HG02798 (cell line): Measurements from ENCODE around the gene ROCK2.
A peak's percentile ranks its signal among the peaks of the same experiment; 100 is the strongest.
"Not testable (repeated sequence)": the region's sequence is repeated elsewhere in the genome, so short reads cannot be mapped to it uniquely, and the experiment has no call there.

Experiments
- ATAC-seq: cut with Tn5 transposase; IDR thresholded peaks from one replicate; pipeline ENCODE4 v1.9.1; 2021; ENCODE audit warnings: mild to moderate bottlenecking; ENCODE audit not compliant: unreplicated experiment, poor library complexity

Gene ROCK2

GRCh38 chr2:11343368-11343649 is 1.1 kb downstream of the ROCK2 start:
- ATAC-seq = peak; percentile 27

DNA sequence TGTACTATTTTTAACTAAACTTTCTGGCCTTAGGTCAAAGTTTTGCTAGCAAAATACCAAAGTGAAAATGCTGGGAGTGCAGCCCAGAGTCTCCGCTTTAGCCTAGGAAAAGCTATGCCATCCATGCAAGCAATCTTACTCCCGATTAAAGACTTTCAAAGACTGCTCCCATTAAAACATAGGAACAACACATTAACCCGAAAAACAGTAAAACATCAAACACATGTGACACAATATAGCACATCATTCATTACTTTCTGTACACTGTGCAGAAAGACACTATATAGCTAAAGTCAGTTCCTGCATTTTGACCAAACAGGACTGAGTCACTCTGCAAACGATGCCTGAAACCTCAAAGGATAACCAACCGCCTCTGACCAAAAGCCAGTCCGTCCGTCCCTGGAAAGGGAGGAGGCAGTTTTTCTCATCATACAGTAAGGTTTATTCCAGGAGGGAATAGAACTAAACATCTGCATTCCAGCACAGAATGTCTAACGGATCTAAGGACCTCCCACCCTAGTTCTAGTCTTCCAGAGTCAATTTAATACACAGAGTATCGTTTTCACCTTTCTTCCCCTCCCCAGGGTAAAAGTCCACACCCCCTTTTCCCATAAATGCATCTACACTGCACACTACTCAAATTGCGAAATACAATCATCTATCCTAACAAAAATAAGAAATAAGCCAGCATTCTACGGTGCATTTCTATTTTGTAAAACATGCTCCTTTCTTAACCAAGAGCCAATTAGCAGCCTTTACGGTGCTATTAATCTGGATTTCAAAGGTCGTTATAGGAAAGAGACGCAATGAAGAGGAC is 1.7 kb downstream of the ROCK2 start:
- ATAC-seq = no peak

DNA sequence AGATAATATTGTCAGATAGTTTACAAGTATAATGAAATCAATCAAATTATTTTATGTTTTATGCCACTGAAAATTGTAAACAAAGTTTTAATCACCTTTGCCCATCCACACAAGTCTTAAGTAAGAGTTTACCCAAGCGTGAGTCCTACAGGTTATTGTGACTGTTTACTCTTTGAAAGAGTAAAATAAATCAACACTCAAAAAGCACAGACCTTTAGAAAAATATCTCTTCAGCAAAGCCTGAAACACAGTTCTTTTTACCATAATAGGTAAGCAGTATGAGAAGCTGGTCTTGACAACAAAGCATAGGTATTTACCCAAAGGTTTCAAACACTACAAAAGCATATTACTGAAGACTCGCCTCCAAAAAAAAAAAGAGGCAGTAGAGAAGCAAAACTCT is 3.7 kb downstream of the ROCK2 start:
- ATAC-seq = no peak

DNA sequence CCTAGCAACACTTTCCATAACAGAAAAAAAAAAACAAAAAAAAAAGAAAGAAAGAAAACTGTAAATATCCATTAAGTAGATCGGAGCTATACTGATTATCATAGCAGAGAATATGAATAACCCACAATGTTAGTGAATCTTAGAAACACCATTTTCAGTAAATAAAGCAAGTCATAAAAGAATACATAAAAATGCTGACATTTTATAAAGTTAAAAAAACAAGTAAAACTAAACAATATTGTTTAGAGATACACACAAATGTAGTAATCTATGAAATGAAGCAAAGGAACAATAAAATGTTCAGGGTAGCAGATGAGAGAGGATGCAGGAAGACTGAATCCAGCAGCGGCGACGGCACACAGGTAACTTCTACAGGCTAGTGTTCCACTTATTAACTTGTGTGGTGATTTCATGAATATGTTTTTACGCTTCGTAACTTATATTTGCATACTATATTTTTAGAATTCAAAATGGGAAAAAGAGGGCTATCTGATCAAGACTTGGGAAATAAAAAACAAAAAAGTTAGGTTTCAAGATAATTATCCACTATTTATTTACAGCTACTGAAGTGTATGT is 4.8 kb downstream of the ROCK2 start:
- no peak for ATAC-seq

DNA sequence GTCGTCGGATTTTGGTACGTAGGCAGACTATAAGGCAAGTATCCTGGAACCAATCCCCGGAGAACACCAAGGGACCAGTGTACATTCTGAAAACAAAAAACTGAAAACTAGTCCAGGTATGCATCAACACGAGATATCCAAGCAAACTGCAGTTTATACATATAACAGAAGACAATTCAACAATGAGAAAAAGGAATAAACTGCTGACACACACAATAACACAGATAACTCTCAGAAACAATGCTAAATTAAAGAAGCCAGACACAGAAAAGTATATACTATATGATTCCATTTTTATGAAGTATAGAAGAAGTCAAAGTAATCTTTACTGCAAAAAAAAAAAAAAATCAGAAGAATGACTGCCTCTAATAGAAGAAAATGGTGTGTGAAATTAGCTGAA is 5.9 kb downstream of the ROCK2 start:
- no peak for ATAC-seq

DNA sequence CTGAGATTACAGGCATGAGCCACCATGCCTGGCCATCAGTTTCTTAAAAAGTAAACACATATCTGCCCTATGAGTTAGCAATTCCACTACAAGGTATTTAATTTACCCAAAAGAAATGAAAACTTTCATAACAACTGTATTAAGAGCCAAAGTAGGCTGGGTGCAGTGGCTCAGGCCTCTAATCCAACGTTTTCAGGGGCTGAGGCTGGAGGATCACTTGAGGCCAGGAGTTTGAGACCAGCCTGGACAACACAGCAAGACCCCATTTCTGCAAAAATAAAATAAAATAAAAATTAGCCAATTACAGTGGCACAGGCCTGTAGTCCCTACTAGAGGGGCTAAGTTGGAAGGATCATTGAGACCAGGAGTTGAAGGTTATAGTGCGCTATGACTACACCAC is 6.5 kb downstream of the ROCK2 start:
- no peak for ATAC-seq

DNA sequence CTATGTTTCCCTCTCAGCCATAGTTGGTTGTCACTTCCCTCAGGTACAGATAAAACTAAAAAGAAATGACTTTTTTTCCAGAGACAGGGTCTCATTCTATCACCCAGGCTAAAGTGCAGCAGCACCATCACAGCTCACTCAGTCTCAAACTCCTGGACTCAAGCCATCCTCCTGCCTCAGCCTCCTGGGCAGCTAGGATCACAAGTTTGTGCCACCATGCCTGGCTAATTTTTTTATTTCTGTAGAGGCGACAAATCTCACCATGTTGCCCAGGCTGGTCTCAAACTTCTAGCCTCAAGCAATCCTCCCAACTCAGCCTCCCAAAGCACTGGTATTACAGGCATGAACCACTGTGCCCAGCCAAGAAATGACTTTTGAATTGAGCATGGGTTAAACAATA is 8.2 kb downstream of the ROCK2 start:
- ATAC-seq = no peak

DNA sequence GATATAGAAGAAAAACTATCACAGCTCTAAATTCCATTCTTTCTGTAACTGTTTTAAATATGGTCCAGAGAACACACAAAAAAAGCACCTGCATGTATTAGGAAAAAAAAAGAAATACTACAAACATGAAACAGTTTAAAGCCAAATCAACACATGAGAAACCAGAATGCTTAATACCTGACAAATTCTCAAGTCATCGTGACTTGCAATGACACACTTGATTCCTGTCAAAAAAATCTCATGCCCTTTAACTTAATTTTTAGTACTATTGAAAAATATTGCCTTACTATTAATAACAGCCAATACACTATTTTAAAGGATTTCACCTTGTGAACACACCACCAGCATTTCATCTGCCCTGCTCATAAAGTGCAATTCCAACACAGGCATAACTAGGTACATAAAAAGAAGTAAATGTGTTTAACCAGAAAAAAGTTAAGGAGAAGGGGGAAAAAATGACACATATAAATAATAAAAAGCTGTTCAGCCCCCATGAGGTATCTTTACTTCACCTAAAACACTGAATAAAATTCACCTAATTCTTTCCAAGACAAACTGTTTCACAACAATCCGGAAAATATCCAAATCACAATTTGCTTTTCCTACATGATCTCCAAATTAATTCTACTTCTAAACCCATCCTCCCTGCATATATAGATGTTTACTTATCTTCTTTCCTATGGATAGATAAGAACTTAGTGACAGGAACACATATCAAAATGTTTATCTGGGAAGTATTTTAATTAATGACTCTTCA is 10.8 kb downstream of the ROCK2 start:
- ATAC-seq = no peak

DNA sequence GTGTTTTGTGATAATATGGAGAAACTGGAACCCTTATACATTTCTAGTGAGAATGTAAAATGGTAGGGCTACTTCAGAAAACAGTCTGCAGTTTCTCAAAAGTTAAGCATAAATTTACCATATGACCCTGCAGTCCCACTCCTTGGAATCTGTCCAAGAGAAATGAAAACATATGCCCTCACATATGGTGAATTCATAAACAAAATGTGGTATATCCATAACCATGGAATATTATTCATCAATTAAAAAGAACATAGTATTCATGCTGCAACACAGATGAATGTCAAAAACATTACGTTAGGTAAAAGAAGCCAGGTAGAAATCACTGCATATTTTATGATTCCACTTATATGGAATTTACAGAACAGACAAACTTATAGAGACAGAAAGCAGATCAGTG is 11.8 kb downstream of the ROCK2 start:
- no peak for ATAC-seq

DNA sequence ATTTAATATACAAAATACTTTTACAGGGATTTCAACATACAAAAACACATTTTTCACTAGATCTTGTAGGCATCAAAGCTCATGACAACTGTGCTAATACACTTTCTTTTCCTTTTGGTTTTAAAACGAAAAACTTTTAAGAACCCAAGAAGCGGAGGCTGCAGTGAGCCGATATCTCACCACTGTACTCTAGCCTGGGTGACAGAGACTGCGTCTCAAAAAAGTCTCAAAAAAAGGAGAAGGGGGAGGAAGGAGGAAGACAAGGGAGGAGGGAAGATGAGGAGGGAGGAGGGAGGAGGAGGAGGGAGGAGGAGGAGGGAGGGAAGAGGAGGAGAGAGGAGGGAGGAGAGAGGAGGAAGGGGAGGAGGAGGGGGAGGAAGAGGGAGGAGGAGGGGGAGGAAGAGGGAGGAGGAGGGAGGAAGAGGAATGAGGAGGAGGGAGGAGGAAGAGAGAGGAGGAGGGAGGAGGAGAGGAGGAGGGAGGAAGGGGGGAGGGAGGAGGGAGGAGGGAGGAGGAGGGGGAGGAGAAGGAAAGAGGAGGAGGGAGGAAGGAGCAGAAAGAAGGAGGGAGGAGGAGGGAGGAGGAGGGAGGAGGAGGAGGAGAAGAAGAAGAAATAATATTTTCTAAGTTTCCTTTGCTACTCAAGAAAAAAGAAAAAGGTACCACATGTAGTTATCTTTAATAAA is 13.8 kb downstream of the ROCK2 start:
- ATAC-seq = no peak

DNA sequence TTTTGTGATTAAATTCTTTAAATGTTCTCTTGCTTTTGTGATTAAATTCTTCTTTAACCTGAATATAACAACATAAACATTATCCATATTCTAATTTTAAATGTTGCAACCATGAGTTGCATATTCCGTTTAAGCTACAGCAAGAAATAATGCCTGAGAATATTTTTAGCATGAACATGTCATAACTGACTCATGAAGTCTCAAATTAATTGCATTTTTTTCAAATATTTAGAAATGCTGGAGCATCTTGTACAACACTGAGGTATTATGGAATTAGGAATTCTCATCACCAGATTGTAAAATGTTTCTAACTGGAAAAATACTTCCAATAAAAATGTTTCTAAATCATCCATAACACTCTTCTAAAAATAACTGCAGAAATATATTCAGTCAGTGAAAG is 14.7 kb downstream of the ROCK2 start:
- no peak for ATAC-seq

DNA sequence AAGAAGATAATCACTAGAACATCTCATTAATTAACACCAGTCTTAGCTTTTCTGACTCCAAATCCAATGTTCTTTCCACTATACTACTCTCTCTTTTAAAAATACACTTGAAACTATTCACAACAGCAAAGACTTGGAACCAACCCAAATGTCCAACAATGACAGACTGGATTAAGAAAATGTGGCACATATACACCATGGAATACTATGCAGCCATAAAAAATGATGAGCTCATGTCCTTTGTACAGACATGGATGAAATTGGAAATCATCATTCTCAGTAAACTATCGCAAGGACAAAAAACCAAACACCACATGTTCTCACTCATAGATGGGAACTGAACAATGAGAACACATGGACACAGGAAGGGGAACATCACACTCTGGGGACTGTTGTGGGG is 15.9 kb downstream of the ROCK2 start:
- not testable (repeated sequence) for ATAC-seq

- ATAC-seq = no peak
Observed at GRCh38 chr2:11327871-11328270, 16.6 kb downstream of the ROCK2 start.

GRCh38 chr2:11326677-11327211 is 17.7 kb downstream of the ROCK2 start:
- no peak for ATAC-seq

DNA sequence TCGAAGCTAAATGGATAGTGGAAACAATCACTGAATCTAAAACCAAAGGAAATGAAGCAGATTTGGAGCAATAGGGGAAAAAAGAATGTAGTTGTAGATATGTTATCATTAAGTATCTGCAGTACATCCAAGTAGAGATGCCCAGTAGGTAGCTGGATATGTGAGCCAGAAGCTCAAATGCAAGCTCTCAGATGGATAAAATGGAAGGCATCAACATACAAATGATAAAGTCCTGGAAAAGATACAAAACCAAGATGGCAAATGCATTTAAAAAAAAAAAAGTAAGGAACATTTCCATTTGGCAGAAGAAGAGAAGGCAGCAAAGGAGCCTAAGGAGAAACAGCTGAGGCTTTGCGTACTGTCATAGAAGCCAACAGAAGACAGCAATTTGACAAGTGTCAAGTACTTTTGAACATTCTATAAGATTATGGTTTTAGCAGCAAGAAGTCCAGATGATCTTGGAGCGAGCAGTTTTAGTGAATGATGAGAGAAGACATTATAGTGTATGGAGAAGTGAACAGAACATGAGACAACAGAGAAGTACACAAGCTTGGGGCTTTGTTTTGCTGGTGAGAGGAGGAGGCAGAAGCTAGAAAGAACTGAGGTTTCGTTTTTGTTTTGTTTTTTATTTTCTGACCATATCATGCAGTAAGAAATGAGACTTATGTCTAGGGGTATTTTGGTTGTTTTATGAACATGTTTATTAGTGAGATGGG is 18.3 kb downstream of the ROCK2 start:
- ATAC-seq = no peak

DNA sequence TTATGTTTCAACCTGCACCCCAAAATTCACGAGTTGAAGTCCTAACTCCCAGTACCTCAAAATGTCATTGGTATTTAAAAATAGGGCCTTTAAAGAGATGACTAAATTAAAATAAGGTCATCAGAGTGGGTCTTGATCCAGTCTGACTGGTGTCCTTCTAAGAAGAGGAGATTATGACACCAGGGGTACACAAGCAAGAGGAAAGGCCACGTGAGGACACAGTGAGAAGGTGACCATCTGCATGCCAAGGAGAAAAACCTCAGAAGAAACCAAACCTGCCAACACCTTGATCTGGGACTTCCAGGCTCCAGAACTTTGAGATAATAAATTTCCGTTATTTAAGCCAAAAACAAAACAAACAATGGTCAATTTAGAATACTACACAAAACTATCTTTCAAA is 22.6 kb downstream of the ROCK2 start:
- no peak for ATAC-seq

GRCh38 chr2:11320698-11321492 is 23.5 kb downstream of the ROCK2 start:
- no peak for ATAC-seq

- no peak for ATAC-seq
Observed at GRCh38 chr2:11319939-11320338, 24.5 kb downstream of the ROCK2 start.

DNA sequence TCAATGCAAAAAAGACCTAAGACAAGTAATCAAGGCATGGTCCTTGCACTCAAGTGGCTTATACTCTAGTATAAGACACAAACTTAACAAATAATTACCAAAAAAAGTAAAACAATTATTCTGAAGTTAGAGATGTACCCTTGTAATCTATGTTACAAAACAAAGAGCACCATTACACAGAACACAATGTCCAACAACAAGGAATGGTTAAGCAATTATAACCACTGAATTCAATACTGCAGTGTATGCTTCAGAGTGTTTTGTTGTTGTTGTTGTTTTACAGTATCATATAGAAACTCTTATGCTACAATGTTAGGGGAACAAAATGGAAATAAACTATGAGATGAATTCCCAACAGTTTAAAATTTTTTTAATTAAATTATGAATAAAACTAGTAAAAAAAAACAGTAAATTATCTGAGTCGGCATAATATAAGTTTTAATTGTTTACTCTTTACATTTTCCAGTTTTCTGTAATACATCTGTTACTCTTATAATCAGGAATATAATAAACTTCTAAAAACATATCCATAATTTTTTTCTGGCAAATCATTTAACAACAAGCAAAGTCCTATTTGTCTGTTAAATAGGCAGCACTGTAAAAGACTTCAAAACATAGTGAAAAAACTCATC is 29.2 kb downstream of the ROCK2 start:
- ATAC-seq = no peak
